HCT116 (cell line): ENCODE data around the gene GALNT14. TPM values are rescaled to one million over a fixed set of nuclear protein-coding genes. Genes with fewer than 3 reads are reported as not detected.

ENCODE experiments used
- ATAC-seq: fragments of 200-7000 bp; cut with Tn5 transposase; 2 replicates; pipeline ENCODE4 v1.9.1; 2020; ENCODE audit warnings: mild to moderate bottlenecking, moderate library complexity
- BruUV-seq: library from RNA; stranded (reverse); fragments of 400-500 nt; replicated peaks from 2 replicates; lab custom pipeline; 2021; lab: Mats Ljungman, UMichigan
- CTCF ChIA-PET: fragments of 300-600 bp; sonication (Branson Sonifier 250); formaldehyde crosslinking; loops from one replicate; lab custom pipeline; 2021; ENCODE audit warnings: antibody characterized with exemption; lab: Charles Lee
- POLR2A ChIA-PET: fragments of 300-600, 350-600 bp; sonication (Branson Sonifier 250); formaldehyde crosslinking; loops from one replicate; lab custom pipeline; 2021; ENCODE audit warnings: antibody characterized with exemption; lab: Charles Lee
- RAD21 ChIA-PET, 2 experiments: fragments of 300-600 bp; sonication (Branson Sonifier 250); formaldehyde crosslinking; loops; one replicate each; lab custom pipeline; 2023; ENCODE audit warnings: low total read pairs in 2 of 2; ENCODE audit not compliant: uncharacterized antibody in 2 of 2, unreplicated experiment in 2 of 2, low non-redundant PET in 1 of 2; lab: Charles Lee
- DNase-seq: peaks from one replicate; pipeline ENCODE4 v3.0.0-alpha.2; 2010; ENCODE audit warnings: low read depth, low spot score
- H2AFZ ChIP-seq: fragments of 200-600 bp; shearing (Covaris generic), sonication (generic); 2 replicates; pipeline ENCODE4 v1.6.1; 2017; ENCODE audit warnings: low read depth, mixed run types, mixed read lengths, antibody characterized with exemption, low read length; ENCODE audit not compliant: poor library complexity, severe bottlenecking
- H3K27ac ChIP-seq: 2 replicates; pipeline ENCODE4 v1.5.1; 2012; ENCODE audit warnings: low read depth, low read length
- H3K27me3 ChIP-seq: fragments of 200-600 bp; sonication (generic); 2 replicates; pipeline ENCODE4 v1.6.1; 2016; ENCODE audit warnings: mixed run types, low read length, mixed read lengths; ENCODE audit not compliant: insufficient read depth
- H3K36me3 ChIP-seq, 2 experiments: fragments of 200-500 bp in 1 of 2; fragments of 200-600 bp in 1 of 2; sonication (Bioruptor generic) in 1 of 2; sonication (generic) in 1 of 2; 2 replicates each; pipeline versions ENCODE4 v1.5.1 to v1.6.1; 2014 to 2016; ENCODE audit warnings: low read length in 2 of 2, inconsistent platforms in 1 of 2, mixed read lengths in 1 of 2, mixed run types in 1 of 2; ENCODE audit not compliant: insufficient read depth in 2 of 2, control insufficient read depth in 1 of 2
- H3K4me1 ChIP-seq, 2 experiments: fragments of 200-600 bp in 1 of 2; sonication (generic) in 1 of 2; 2 replicates each; pipeline versions ENCODE4 v1.5.1 to v1.6.1; 2012 to 2017; ENCODE audit warnings: low read length in 2 of 2, inconsistent platforms in 1 of 2, mild to moderate bottlenecking in 1 of 2, mixed read lengths in 1 of 2, mixed run types in 1 of 2, moderate library complexity in 1 of 2; ENCODE audit not compliant: insufficient read depth in 2 of 2, control insufficient read depth in 1 of 2
- H3K4me2 ChIP-seq: fragments of 200-600 bp; sonication (generic); 2 replicates; pipeline ENCODE4 v1.6.1; 2017; ENCODE audit warnings: mixed run types, low read length, mixed read lengths
- H3K4me3 ChIP-seq, 2 experiments: fragments of 200-600 bp in 1 of 2; sonication (generic) in 1 of 2; replicated peaks in 1 of 2; 2 replicates each; pipeline ENCODE4 v1.5.1; 2011 to 2016; ENCODE audit warnings: low read length in 2 of 2, control low read depth in 1 of 2, low read depth in 1 of 2, mild to moderate bottlenecking in 1 of 2, mixed read lengths in 1 of 2, mixed run types in 1 of 2
- H3K79me2 ChIP-seq: fragments of 200-600 bp; sonication (generic); 2 replicates; pipeline ENCODE4 v1.6.1; 2017; ENCODE audit warnings: mild to moderate bottlenecking, mixed run types, low read length, moderate library complexity, mixed read lengths; ENCODE audit not compliant: insufficient read depth
- H3K9ac ChIP-seq: fragments of 200-600 bp; sonication (generic); 2 replicates; pipeline ENCODE4 v1.6.1; 2016; ENCODE audit warnings: low read length, mixed read lengths
- H3K9me2 ChIP-seq: fragments of 200-600 bp; sonication (generic), shearing (Covaris generic); 2 replicates; pipeline ENCODE4 v1.6.1; 2017; ENCODE audit warnings: mixed run types, mild to moderate bottlenecking, moderate library complexity; ENCODE audit not compliant: insufficient read depth
- H3K9me3 ChIP-seq, 2 experiments: fragments of 200-500 bp in 1 of 2; fragments of 200-600 bp in 1 of 2; sonication (Bioruptor generic) in 1 of 2; sonication (generic) in 1 of 2; 2 replicates each; pipeline ENCODE4 v1.6.1; 2014 to 2017; ENCODE audit warnings: low read length in 2 of 2, mixed read lengths in 2 of 2, inconsistent platforms in 1 of 2, low read depth in 1 of 2, mild to moderate bottlenecking in 1 of 2, mixed run types in 1 of 2, moderate library complexity in 1 of 2; ENCODE audit not compliant: control insufficient read depth in 1 of 2, insufficient read depth in 1 of 2
- H4K20me1 ChIP-seq: fragments of 200-600 bp; sonication (generic), shearing (Covaris generic); 2 replicates; pipeline ENCODE4 v1.6.1; 2017; ENCODE audit warnings: mixed run types, mild to moderate bottlenecking, moderate library complexity; ENCODE audit not compliant: insufficient read depth
- CBX3 ChIP-seq: IDR thresholded peaks from 2 replicates; pipeline ENCODE4 v1.6.1; 2012; ENCODE audit warnings: low read depth
- CEBPB ChIP-seq: IDR thresholded peaks from 2 replicates; pipeline ENCODE4 v1.6.1; 2012; ENCODE audit warnings: low read depth
- CTCF ChIP-seq, 3 experiments: fragments of 200-600 bp in 1 of 3; sonication (generic) in 1 of 3; IDR thresholded peaks in 2 of 3; conservative IDR thresholded peaks in 1 of 3; 2 replicates each; pipeline ENCODE4 v1.5.1; 2012 to 2017; ENCODE audit warnings: low read depth in 2 of 3, low read length in 2 of 3, antibody characterized with exemption in 1 of 3, borderline replicate concordance in 1 of 3, control low read depth in 1 of 3, mild to moderate bottlenecking in 1 of 3, mixed read lengths in 1 of 3, mixed run types in 1 of 3, moderate library complexity in 1 of 3; ENCODE audit not compliant: insufficient read depth in 1 of 3
- EGR1 ChIP-seq: IDR thresholded peaks from 2 replicates; pipeline ENCODE4 v1.6.1; 2012; ENCODE audit warnings: low read depth
- EZH2 ChIP-seq: fragments of 200-600 bp; sonication (generic); IDR thresholded peaks from 2 replicates; pipeline ENCODE4 v1.6.1; 2017; ENCODE audit warnings: antibody characterized with exemption, mixed run types
- FOSL1 ChIP-seq: IDR thresholded peaks from 2 replicates; pipeline ENCODE4 v1.6.1; 2012; ENCODE audit warnings: low read depth
- MAX ChIP-seq: IDR thresholded peaks from 2 replicates; pipeline ENCODE4 v1.6.1; 2012
- POLR2A ChIP-seq: IDR thresholded peaks from 2 replicates; pipeline ENCODE4 v1.7.0; 2011; ENCODE audit warnings: borderline replicate concordance; ENCODE audit not compliant: insufficient read depth, insufficient read length; ENCODE audit errors: extremely low read depth
- POLR2AphosphoS5 ChIP-seq: IDR thresholded peaks from 2 replicates; pipeline ENCODE4 v1.6.1; 2011; ENCODE audit warnings: mild to moderate bottlenecking, low read depth, low read length, moderate library complexity
- REST ChIP-seq: IDR thresholded peaks from 2 replicates; pipeline ENCODE4 v1.6.1; 2012; ENCODE audit warnings: low read depth
- SIN3A ChIP-seq: IDR thresholded peaks from 2 replicates; pipeline ENCODE4 v1.6.1; 2012; ENCODE audit warnings: low read depth
- SRF ChIP-seq: IDR thresholded peaks from 2 replicates; pipeline ENCODE4 v1.6.1; 2012; ENCODE audit warnings: low read depth
- YY1 ChIP-seq: IDR thresholded peaks from 2 replicates; pipeline ENCODE4 v1.6.1; 2011; ENCODE audit warnings: low read length, low read depth, moderate library complexity, mild to moderate bottlenecking; ENCODE audit not compliant: insufficient replicate concordance; ENCODE audit errors: extremely low read depth
- ZBTB33 ChIP-seq: IDR thresholded peaks from 2 replicates; pipeline ENCODE4 v1.6.1; 2011; ENCODE audit warnings: mild to moderate bottlenecking, low read length, moderate library complexity; ENCODE audit not compliant: insufficient replicate concordance; ENCODE audit errors: extremely low read depth
- ZFX ChIP-seq: fragments of 450-650 bp; IDR thresholded peaks from 2 replicates; pipeline ENCODE4 v1.6.1; 2017
- intact Hi-C: fragments of 100-400 bp; cut with micrococcal nuclease; formaldehyde crosslinking; loops from 2 replicates; pipeline ENCODE4 v1.10.0; 2022
- total RNA-seq: library from RNA; stranded (reverse); gene quantifications from one replicate; pipeline ENCODE4 v1.2.1, GENCODE V29; 2021; ENCODE audit not compliant: unreplicated experiment

The GALNT14 gene
- total RNA-seq, 1 experiment from 2014 or later = 11.2 TPM

GRCh38 chr2:30986231-30986580 is 152.0 kb downstream of the GALNT14 start:
- ATAC-seq = no peak
- no peak for DNase-seq
- H3K27me3 ChIP-seq = no peaks in the 10 kb centered on the region
- H3K9me3 ChIP-seq = no peaks in the 10 kb centered on the region
- POLR2A ChIA-PET = no interaction called here
- H2AFZ ChIP-seq = no peak overlapping the region
- no peaks in the 10 kb centered on the region for H3K4me1 ChIP-seq
- RAD21 ChIA-PET = no interaction called here
- BruUV-seq = no TSS peak
- H3K27ac ChIP-seq = no peak overlapping the region
- CTCF ChIA-PET = interaction anchor here (0.6 kb wide), 1 partner anchor 821 kb away, joined by 3 read pairs; no protein-coding TSS in a partner anchor
- no peaks in the 10 kb centered on the region for H4K20me1 ChIP-seq
- H3K4me2 ChIP-seq = no peak overlapping the region
- no peak for TF ChIP-seq EGR1
- no peak for TF ChIP-seq POLR2AphosphoS5
- TF ChIP-seq ZBTB33 = no peak
- no peak for TF ChIP-seq MAX
- no peak for TF ChIP-seq YY1
- no peak for TF ChIP-seq ZFX
- no peak for TF ChIP-seq FOSL1
- no peak for TF ChIP-seq CBX3
- TF ChIP-seq CEBPB = no peak
- no peak for TF ChIP-seq EZH2
- no peak for TF ChIP-seq CTCF (IDR thresholded peaks at IDR 0.05 in 2 of 3, conservative IDR thresholded peaks at IDR 0.05 in 1 of 3; ENCODE audit: borderline replicate concordance in 1 of 3, insufficient read depth in 1 of 3, low read depth in 2 of 3, low read length in 2 of 3)
- no peak for TF ChIP-seq SIN3A
- TF ChIP-seq SRF = no peak
- no peak for TF ChIP-seq POLR2A
- TF ChIP-seq REST = no peak
- TF ChIP-seq, all 23 proteins: peak for 0
- H3K4me3 ChIP-seq = no peak overlapping the region
- no peak overlapping the region for H3K9ac ChIP-seq
- H3K9me2 ChIP-seq = no peaks in the 10 kb centered on the region
- H3K36me3 ChIP-seq = no peaks in the 10 kb centered on the region
- no peaks in the 10 kb centered on the region for H3K79me2 ChIP-seq
- intact Hi-C loops = no loop called here
